Natural killer cell (primary cell): Measurements from ENCODE around the gene GRID1. TPM values are rescaled to one million over a fixed set of nuclear protein-coding genes. Genes with fewer than 3 reads are reported as not detected.

Experiments used
- ATAC-seq, 3 donors: fragments of 150-1000 bp in 2 of 3; fragments of 200-7000 bp in 1 of 3; cut with Tn5 transposase; 1 replicate in 1 of 3; 2 replicates in 2 of 3; pipeline ENCODE4 v1.10.0; 2021; ENCODE audit warnings: mild to moderate bottlenecking in 2 of 3, moderate library complexity in 2 of 3
- DNase-seq, 2 donors: peaks; one replicate each; pipeline versions ENCODE4 v3.0.0 to v3.0.0-alpha.2; 2013 to 2021; ENCODE audit warnings: mixed read lengths in 1 of 2
- H3K27ac ChIP-seq: one replicate; pipeline ENCODE4 v1.5.1; 2013; ENCODE audit warnings: mild to moderate bottlenecking, low read length
- H3K27me3 ChIP-seq: one replicate; pipeline ENCODE4 v1.6.1; 2013; ENCODE audit warnings: low read length; ENCODE audit not compliant: control insufficient read depth, insufficient read depth
- H3K36me3 ChIP-seq: one replicate; pipeline ENCODE4 v1.6.1; 2013; ENCODE audit warnings: low read length; ENCODE audit not compliant: control insufficient read depth, insufficient read depth
- H3K4me1 ChIP-seq: one replicate; pipeline ENCODE4 v1.6.1; 2013; ENCODE audit warnings: low read length; ENCODE audit not compliant: control insufficient read depth, insufficient read depth
- H3K4me3 ChIP-seq: one replicate; pipeline ENCODE4 v1.5.1; 2013; ENCODE audit warnings: low read length
- H3K9me3 ChIP-seq: one replicate; pipeline ENCODE4 v1.6.1; 2013; ENCODE audit warnings: low read length; ENCODE audit not compliant: control insufficient read depth, insufficient read depth
- H3K27ac Mint-ChIP-seq, 2 donors: one replicate each; pipeline ENCODE4 v1.8.0; 2022; ENCODE audit warnings: mild to moderate bottlenecking in 2 of 2, mixed read lengths in 2 of 2, moderate library complexity in 1 of 2
- H3K27me3 Mint-ChIP-seq, 2 donors: one replicate each; pipeline ENCODE4 v1.8.0; 2022; ENCODE audit warnings: low read depth in 2 of 2, mixed read lengths in 2 of 2
- H3K36me3 Mint-ChIP-seq: one replicate; pipeline ENCODE4 v1.8.0; 2022; ENCODE audit warnings: mixed read lengths
- H3K4me1 Mint-ChIP-seq, 2 donors: one replicate each; pipeline ENCODE4 v1.8.0; 2022; ENCODE audit warnings: mixed read lengths in 2 of 2
- H3K4me3 Mint-ChIP-seq: one replicate; pipeline ENCODE4 v1.8.0; 2022; ENCODE audit warnings: mild to moderate bottlenecking, moderate library complexity, mixed read lengths
- H3K9me3 Mint-ChIP-seq, 2 donors: one replicate each; pipeline ENCODE4 v1.8.0; 2022; ENCODE audit warnings: mixed read lengths in 2 of 2
- WGBS: methylation state at CpG from one replicate; pipeline ENCODE4 v1.1.7; 2013; ENCODE audit warnings: missing lambda C conversion rate; ENCODE audit not compliant: insufficient coverage; 5-methylcytosine and 5-hydroxymethylcytosine counted together
- intact Hi-C: fragments of 100-400 bp; cut with micrococcal nuclease; formaldehyde crosslinking; loops from one replicate; pipeline ENCODE4 v1.14.2; 2022
- total RNA-seq, 4 donors: library from RNA; stranded (reverse); fragments of 120-200 nt in 1 of 4; gene quantifications; one replicate each; pipeline versions ENCODE4 v1.2.3 to v1.2.4, GENCODE V29; 2013 to 2022
- TF ChIP-seq, protein P1 (sequence below): fragments of 200-600 bp; IDR thresholded peaks from one replicate; pipeline ENCODE4 v1.8.0; 2022; ENCODE audit warnings: antibody characterized with exemption

Gene GRID1
- total RNA-seq, 3 donors from 2014 or later (not counting 1 experiment from before 2014, with no cell fraction given), result not detected

DNA sequence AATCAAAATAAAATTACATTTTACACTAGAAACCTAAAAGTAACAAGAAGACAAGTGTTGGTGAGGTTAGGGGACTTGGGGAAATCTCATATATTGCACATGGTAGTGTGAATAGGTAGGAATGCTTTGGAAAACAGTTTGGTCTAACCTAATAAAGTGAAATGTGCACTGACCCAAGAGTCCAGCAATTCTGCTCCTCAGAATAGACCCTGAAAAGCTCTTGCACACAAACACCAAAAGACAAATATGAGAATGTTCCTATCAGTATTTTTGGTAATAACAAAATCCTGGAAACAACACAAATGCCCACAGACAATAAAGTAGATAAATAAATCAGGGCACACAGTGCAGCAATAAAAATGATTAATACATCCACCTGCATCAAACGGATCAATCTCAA lies 165.7 kb downstream of the GRID1 start:
- Mint-ChIP-seq H3K27me3 (peaks cover 7 to 9% of the 10 kb centered on the region in 2 donors), H3K4me1 (no peaks in the 10 kb centered on the region), H3K36me3 (no peaks in the 10 kb centered on the region), H3K4me3 (no peak overlapping the region), H3K9me3 (no peaks in the 10 kb centered on the region), H3K27ac (no peak overlapping the region)
- Histone ChIP-seq H3K4me3 (no peak overlapping the region), H3K4me1 (no peaks in the 10 kb centered on the region), H3K27ac (no peak overlapping the region), H3K9me3 (no peaks in the 10 kb centered on the region), H3K36me3 (no peaks in the 10 kb centered on the region), H3K27me3 (no peaks in the 10 kb centered on the region)
- DNase-seq (no peak), ATAC-seq (no peak)
- intact Hi-C loops, result no loop called here
- TF ChIP-seq, protein P1, sequence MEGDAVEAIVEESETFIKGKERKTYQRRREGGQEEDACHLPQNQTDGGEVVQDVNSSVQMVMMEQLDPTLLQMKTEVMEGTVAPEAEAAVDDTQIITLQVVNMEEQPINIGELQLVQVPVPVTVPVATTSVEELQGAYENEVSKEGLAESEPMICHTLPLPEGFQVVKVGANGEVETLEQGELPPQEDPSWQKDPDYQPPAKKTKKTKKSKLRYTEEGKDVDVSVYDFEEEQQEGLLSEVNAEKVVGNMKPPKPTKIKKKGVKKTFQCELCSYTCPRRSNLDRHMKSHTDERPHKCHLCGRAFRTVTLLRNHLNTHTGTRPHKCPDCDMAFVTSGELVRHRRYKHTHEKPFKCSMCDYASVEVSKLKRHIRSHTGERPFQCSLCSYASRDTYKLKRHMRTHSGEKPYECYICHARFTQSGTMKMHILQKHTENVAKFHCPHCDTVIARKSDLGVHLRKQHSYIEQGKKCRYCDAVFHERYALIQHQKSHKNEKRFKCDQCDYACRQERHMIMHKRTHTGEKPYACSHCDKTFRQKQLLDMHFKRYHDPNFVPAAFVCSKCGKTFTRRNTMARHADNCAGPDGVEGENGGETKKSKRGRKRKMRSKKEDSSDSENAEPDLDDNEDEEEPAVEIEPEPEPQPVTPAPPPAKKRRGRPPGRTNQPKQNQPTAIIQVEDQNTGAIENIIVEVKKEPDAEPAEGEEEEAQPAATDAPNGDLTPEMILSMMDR, result no peak
- 85% methylated on average over 1 of the region's 1 CpG for WGBS

DNA sequence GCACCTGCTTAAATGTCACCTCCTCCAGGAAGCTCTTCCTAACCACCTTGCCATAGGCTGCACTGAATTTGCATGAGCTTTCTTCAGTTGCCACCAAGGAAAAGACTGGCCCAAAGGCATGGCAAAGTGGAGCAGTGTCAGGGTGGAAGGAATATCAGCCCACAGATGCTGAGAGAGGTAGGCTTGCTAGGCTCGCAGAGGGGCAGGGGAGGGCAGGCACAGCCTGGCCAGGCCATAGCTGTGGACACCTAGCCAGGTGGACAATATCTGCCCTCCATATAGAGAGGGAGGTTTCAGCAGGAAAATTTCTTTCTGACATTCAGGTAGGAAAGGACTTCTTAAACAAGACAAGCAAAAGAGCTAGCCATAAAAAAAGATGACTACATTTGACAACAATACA lies 166.3 kb downstream of the GRID1 start:
- H3K27me3 Mint-ChIP-seq, result peaks cover 7 to 9% of the 10 kb centered on the region in 2 donors
- Histone ChIP-seq H3K27me3 (no peaks in the 10 kb centered on the region), H3K9me3 (no peaks in the 10 kb centered on the region), H3K36me3 (no peaks in the 10 kb centered on the region), H3K4me3 (no peak overlapping the region), H3K27ac (no peak overlapping the region), H3K4me1 (no peaks in the 10 kb centered on the region)
- 86% methylated on average over 1 of the region's 1 CpG for WGBS
- H3K4me3 Mint-ChIP-seq, result no peak overlapping the region
- H3K4me1 Mint-ChIP-seq, result no peaks in the 10 kb centered on the region
- no peak for DNase-seq
- TF ChIP-seq, protein P1, result no peak
- no peaks in the 10 kb centered on the region for H3K9me3 Mint-ChIP-seq
- H3K36me3 Mint-ChIP-seq, result no peaks in the 10 kb centered on the region
- ATAC-seq, result no peak
- intact Hi-C loops, result no loop called here
- H3K27ac Mint-ChIP-seq, result no peak overlapping the region

DNA sequence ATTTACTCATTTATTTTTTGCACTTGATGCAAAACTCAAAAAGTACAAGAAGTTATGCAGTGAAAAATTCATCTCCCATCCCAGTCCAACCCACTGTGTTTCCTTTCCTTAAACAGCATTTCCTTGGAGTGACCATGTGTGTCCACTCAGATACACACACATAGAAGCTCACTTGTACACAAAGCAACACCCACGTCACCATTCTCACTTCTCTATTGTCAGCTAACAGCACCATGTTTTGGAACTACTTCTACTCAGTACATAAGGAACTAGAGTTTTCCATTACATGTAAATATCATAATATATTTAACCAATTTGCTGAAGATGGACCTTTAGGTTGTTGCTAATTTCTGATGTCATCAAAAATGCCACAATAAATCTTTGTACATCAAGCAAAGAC lies 167.6 kb downstream of the GRID1 start:
- peaks cover 7 to 9% of the 10 kb centered on the region in 2 donors for H3K27me3 Mint-ChIP-seq

DNA sequence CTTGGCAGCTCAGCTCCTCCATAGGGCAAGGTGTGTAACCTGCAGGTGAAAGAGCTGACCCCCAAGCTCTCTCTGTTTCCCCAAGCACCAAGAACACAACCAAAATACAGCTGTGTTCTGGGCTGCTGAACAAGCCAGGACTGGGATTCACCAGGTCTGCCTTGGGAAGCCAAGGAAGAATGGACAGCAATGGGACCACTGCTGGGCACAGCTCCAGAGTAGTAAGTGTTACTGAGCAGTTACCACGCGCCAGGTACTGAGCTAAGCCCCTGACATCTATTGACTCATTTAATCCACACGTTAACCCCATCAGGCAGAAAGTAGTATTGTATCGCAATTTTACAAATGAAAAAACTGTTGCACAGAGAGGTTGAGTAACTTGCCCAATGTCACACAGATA lies 168.3 kb downstream of the GRID1 start:
- no peaks in the 10 kb centered on the region for H3K9me3 Mint-ChIP-seq
- intact Hi-C loops, result no loop called here
- ATAC-seq, result no peak
- no peak for DNase-seq
- peaks cover 7 to 9% of the 10 kb centered on the region in 2 donors for H3K27me3 Mint-ChIP-seq
- no peaks in the 10 kb centered on the region for H3K36me3 Mint-ChIP-seq
- no peak overlapping the region for H3K27ac Mint-ChIP-seq
- no peaks in the 10 kb centered on the region for H3K27me3 ChIP-seq
- no peaks in the 10 kb centered on the region for H3K9me3 ChIP-seq
- no peak overlapping the region for H3K27ac ChIP-seq
- H3K4me3 ChIP-seq, result no peak overlapping the region
- no peaks in the 10 kb centered on the region for H3K36me3 ChIP-seq
- no peaks in the 10 kb centered on the region for H3K4me1 Mint-ChIP-seq
- no peaks in the 10 kb centered on the region for H3K4me1 ChIP-seq
- no peak overlapping the region for H3K4me3 Mint-ChIP-seq
- WGBS, result 91% methylated on average over 4 of the region's 4 CpGs
- TF ChIP-seq, protein P1, result no peak

More for the DNA sequence above, 167.6 kb downstream of the GRID1 start:
- H3K36me3 Mint-ChIP-seq, result no peaks in the 10 kb centered on the region
- no peak overlapping the region for H3K27ac Mint-ChIP-seq
- no peak for ATAC-seq
- Histone ChIP-seq H3K4me3 (no peak overlapping the region), H3K4me1 (no peaks in the 10 kb centered on the region), H3K27me3 (no peaks in the 10 kb centered on the region), H3K27ac (no peak overlapping the region), H3K9me3 (no peaks in the 10 kb centered on the region), H3K36me3 (no peaks in the 10 kb centered on the region)
- no peak overlapping the region for H3K4me3 Mint-ChIP-seq
- intact Hi-C loops, result no loop called here
- H3K9me3 Mint-ChIP-seq, result no peaks in the 10 kb centered on the region
- DNase-seq, result no peak
- TF ChIP-seq, protein P1, result no peak
- H3K4me1 Mint-ChIP-seq, result no peaks in the 10 kb centered on the region
- WGBS, result 20% methylated on average over 1 of the region's 1 CpG
